MCF 10A (cell line): ENCODE measurements around the gene PNPLA1. TPM values are rescaled to one million over a fixed set of nuclear protein-coding genes. Genes with fewer than 3 reads are reported as not detected.

Source experiments
- BruUV-seq: library from RNA; stranded (reverse); fragments of 400-500 nt; replicated peaks from 2 replicates; lab custom pipeline; 2021; lab: Mats Ljungman, UMichigan
- CTCF ChIA-PET: fragments of 300-600 bp; sonication (Branson Sonifier 250); formaldehyde crosslinking; extraction: SDS; loops from one replicate; lab custom pipeline; 2021; ENCODE audit warnings: antibody characterized with exemption, inconsistent platforms; lab: Yijun Ruan, JAX
- POLR2A ChIA-PET: fragments of 300-600, 350-650 bp; sonication (Branson Sonifier 250); formaldehyde crosslinking; extraction: SDS; loops from one replicate; lab custom pipeline; 2020; ENCODE audit warnings: antibody characterized with exemption, inconsistent platforms; lab: Yijun Ruan, JAX
- DNase-seq: peaks from one replicate; pipeline ENCODE4 v3.0.0-alpha.2; 2018; ENCODE audit not compliant: unreplicated experiment
- H3K27ac Mint-ChIP-seq: one replicate; pipeline ENCODE4 v1.8.0; 2022; ENCODE audit warnings: mild to moderate bottlenecking, low read depth, mixed read lengths; ENCODE audit not compliant: unreplicated experiment
- H3K27me3 Mint-ChIP-seq: one replicate; pipeline ENCODE4 v1.8.0; 2022; ENCODE audit warnings: mixed read lengths; ENCODE audit not compliant: insufficient read depth, unreplicated experiment
- H3K36me3 Mint-ChIP-seq: one replicate; pipeline ENCODE4 v1.8.0; 2022; ENCODE audit warnings: mild to moderate bottlenecking, moderate library complexity, mixed read lengths; ENCODE audit not compliant: insufficient read depth, unreplicated experiment
- H3K4me1 Mint-ChIP-seq: one replicate; pipeline ENCODE4 v1.8.0; 2022; ENCODE audit warnings: mixed read lengths; ENCODE audit not compliant: insufficient read depth, unreplicated experiment
- H3K4me3 Mint-ChIP-seq: one replicate; pipeline ENCODE4 v1.8.0; 2022; ENCODE audit warnings: mild to moderate bottlenecking, moderate library complexity, mixed read lengths; ENCODE audit not compliant: unreplicated experiment
- H3K9me3 Mint-ChIP-seq: one replicate; pipeline ENCODE4 v1.8.0; 2022; ENCODE audit warnings: mixed read lengths; ENCODE audit not compliant: unreplicated experiment
- intact Hi-C: fragments of 100-400 bp; cut with micrococcal nuclease; formaldehyde crosslinking; loops from 2 replicates; pipeline ENCODE4 v1.14.1; 2022
- total RNA-seq: library from RNA; stranded (reverse); gene quantifications from 2 replicates; pipeline ENCODE4 v1.2.3, GENCODE V29; 2022
- TF ChIP-seq, protein P1 (sequence below): fragments of 200-600 bp; IDR thresholded peaks from one replicate; pipeline ENCODE4 v1.8.0; 2022; ENCODE audit warnings: antibody characterized with exemption, mild to moderate bottlenecking; ENCODE audit not compliant: unreplicated experiment

PNPLA1 gene
- total RNA-seq, 1 experiment from 2014 or later, result not detected

DNA sequence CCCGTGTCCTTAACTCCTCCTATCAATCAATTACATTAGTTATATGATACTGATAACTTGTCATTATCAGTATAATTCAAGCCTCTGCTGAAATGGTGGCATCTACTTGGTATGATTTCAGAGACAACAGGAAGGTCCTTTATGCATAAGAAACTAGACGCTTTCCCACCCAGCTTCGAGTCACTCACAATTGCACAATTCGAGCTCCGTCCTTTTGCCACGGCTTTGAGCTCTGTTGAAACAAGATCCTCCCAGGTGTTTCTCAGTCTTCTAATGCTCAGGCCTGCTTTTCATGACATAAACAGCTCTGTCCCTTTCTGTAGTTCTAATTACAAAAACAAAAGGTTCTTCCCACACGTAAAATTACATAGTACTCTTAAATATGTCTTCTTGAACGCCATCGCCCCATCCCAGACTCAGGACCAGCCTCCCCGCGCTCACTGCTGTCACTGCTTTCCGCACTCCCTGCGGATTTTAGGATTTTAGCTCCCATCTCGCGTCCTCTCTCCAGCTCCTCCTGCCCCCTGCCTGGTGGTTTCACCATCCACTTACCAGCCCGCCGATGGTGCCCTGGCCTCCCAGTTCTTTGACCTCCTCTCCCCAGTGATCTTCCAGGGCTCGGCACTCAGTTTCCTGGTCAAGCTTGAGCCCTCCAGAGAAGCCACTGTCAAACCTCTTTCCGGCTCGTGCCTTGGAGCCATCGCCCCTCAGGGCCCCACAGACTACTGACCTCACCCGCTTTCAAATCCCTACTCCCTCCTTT, 23.2 kb upstream of the PNPLA1 start:
- CTCF ChIA-PET, result no interaction called here
- no peaks in the 10 kb centered on the region for H3K36me3 Mint-ChIP-seq

DNA sequence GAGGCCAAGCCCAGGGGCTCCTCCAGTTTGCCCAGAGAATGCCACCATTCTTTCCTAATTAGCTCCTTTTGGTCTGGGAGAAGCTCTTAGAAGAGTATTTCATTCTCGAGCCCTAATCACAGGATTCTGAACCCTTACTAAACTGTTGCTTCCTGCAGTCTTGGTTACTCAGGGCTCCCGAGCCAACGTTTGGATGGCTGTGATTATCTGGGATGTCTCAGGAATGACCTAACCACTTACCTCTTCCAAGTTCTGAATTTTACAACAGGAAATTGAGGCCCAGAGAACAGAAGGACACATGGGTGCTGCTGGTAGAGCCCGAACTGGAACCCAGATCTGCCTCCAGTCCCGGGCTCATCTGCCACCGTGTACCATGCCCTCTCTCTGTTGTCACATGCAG, 22.2 kb upstream of the PNPLA1 start:
- Mint-ChIP-seq H3K4me1 (peaks cover 7% of the 10 kb centered on the region), H3K9me3 (no peaks in the 10 kb centered on the region), H3K27me3 (peaks cover 29% of the 10 kb centered on the region), H3K4me3 (no peak overlapping the region), H3K36me3 (no peaks in the 10 kb centered on the region), H3K27ac (no peak overlapping the region)
- ChIA-PET POLR2A (no interaction called here), CTCF (no interaction called here)
- no peak for DNase-seq
- intact Hi-C loops, result no loop called here
- BruUV-seq, result no TSS peak
- TF ChIP-seq, protein P1, sequence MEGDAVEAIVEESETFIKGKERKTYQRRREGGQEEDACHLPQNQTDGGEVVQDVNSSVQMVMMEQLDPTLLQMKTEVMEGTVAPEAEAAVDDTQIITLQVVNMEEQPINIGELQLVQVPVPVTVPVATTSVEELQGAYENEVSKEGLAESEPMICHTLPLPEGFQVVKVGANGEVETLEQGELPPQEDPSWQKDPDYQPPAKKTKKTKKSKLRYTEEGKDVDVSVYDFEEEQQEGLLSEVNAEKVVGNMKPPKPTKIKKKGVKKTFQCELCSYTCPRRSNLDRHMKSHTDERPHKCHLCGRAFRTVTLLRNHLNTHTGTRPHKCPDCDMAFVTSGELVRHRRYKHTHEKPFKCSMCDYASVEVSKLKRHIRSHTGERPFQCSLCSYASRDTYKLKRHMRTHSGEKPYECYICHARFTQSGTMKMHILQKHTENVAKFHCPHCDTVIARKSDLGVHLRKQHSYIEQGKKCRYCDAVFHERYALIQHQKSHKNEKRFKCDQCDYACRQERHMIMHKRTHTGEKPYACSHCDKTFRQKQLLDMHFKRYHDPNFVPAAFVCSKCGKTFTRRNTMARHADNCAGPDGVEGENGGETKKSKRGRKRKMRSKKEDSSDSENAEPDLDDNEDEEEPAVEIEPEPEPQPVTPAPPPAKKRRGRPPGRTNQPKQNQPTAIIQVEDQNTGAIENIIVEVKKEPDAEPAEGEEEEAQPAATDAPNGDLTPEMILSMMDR, result no peak

More for the DNA sequence above, 23.2 kb upstream of the PNPLA1 start:
- POLR2A ChIA-PET, result no interaction called here
- TF ChIP-seq, protein P1, result no peak
- DNase-seq, result peak; percentile 32
- Mint-ChIP-seq H3K27ac (no peak overlapping the region), H3K27me3 (peaks cover 29% of the 10 kb centered on the region), H3K9me3 (no peaks in the 10 kb centered on the region), H3K4me3 (no peak overlapping the region), H3K4me1 (peaks cover 7% of the 10 kb centered on the region)
- intact Hi-C loops, result no loop called here
- BruUV-seq, result no TSS peak

DNA sequence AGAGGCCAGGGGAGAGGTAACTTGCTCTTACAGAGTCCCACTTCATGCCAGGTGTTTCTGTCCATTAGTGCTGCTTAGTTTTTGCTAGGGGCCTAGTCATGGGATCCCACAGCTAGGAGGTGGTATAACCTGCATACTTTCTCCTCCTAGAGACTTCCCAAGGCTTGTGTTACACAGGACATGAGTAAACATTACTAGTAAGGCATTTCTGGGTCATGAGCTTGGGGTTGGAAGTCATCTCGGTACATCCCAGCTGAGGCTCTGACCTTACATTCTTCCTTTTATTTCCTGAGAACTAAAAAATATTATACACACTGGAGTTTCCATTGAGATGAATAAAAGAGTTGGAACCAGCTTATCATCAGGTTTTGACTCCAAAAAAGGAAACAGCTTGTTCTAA, 20.9 kb upstream of the PNPLA1 start:
- DNase-seq, result no peak
- Mint-ChIP-seq H3K4me1 (peaks cover 7% of the 10 kb centered on the region), H3K9me3 (no peaks in the 10 kb centered on the region), H3K27ac (no peak overlapping the region), H3K27me3 (peaks cover 17% of the 10 kb centered on the region), H3K4me3 (no peak overlapping the region), H3K36me3 (no peaks in the 10 kb centered on the region)
- TF ChIP-seq, protein P1, result no peak
- intact Hi-C loops, result no loop called here
- CTCF ChIA-PET, result interaction anchor here (0.6 kb wide), 2 partner anchors 12 to 227 kb away, joined by 3 read pairs; no protein-coding TSS in a partner anchor
- BruUV-seq, result no TSS peak
- POLR2A ChIA-PET, result interaction anchor here (0.7 kb wide), 1 partner anchor 80 kb away, joined by 3 read pairs; no protein-coding TSS in a partner anchor

DNA sequence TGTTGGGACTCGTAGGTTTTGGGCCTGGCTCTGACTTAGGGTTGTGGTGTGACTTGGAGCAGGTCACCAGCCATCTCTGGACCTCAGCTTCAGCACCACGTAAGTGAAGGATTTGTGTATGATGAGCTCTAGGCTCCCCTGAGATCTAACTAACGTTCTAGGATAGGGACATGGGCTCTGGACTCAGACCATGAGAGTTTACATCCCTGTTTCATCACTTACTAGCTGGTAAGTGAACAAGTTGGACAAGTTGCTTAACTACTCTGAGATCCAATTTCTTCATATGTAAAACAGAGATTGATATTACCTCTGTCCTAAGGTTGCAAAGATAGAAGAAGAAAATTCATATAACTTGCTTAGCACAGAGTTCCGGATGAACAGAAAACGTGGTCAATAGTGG, 20.3 kb upstream of the PNPLA1 start:
- CTCF ChIA-PET, result interaction anchor here (0.6 kb wide), 1 partner anchor 228 kb away, joined by 3 read pairs; no protein-coding TSS in a partner anchor
- H3K36me3 Mint-ChIP-seq, result no peaks in the 10 kb centered on the region
- H3K27me3 Mint-ChIP-seq, result peaks cover 11% of the 10 kb centered on the region
- H3K4me1 Mint-ChIP-seq, result peaks cover 7% of the 10 kb centered on the region
- no TSS peak for BruUV-seq
- no peak overlapping the region for H3K4me3 Mint-ChIP-seq
- POLR2A ChIA-PET, result interaction anchor here (0.7 kb wide), 1 partner anchor 79 kb away, joined by 3 read pairs; no protein-coding TSS in a partner anchor
- intact Hi-C loops, result no loop called here
- H3K9me3 Mint-ChIP-seq, result no peaks in the 10 kb centered on the region
- DNase-seq, result no peak
- no peak overlapping the region for H3K27ac Mint-ChIP-seq
- TF ChIP-seq, protein P1, result no peak
